Amygdala (tissue), 56 donors: ENCODE results near the gene FHAD1.
A peak's percentile ranks its signal among the peaks of the same experiment; 100 is the strongest.
"Not testable (repeated sequence)": the region's sequence is repeated elsewhere in the genome, so short reads cannot be mapped to it uniquely, and the experiment has no call there.

Source experiments
- DNase-seq, 56 donors: peaks; one replicate each; lab custom pipeline; 2025; lab: John Stamatoyannopoulos, UW

Gene FHAD1

DNA sequence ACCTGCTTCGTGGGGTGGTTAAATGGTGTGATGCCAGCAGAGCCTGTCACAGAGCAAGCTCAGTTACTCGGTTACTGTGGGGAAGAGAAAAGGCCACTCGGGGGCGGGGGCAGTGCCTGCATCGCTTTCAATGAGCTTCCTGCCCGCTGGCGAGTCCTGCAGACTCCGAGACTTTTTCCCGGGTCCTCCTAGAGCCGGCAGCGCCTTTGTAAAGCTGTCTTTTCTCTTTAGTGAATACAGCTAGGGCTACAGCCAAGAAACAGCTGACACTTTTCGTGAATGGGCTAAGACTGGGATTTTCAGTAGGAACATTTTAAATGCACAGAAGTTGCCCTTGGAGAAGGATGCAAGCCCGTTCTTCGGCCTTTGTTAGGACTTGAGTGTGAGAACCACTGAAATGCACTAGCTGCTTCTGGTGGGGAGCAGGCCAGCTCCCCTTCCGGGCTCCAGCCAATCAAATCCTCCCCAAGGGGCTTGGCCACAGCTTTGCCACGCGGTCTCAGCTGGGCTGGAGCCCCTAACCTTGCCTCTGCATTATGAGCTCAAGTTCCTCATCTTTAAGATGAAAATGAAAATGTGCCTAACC is 139.2 kb downstream of the FHAD1 start:
- peak in 47 of 56 donors; percentile 6 to 88 (median 54) for DNase-seq

DNA sequence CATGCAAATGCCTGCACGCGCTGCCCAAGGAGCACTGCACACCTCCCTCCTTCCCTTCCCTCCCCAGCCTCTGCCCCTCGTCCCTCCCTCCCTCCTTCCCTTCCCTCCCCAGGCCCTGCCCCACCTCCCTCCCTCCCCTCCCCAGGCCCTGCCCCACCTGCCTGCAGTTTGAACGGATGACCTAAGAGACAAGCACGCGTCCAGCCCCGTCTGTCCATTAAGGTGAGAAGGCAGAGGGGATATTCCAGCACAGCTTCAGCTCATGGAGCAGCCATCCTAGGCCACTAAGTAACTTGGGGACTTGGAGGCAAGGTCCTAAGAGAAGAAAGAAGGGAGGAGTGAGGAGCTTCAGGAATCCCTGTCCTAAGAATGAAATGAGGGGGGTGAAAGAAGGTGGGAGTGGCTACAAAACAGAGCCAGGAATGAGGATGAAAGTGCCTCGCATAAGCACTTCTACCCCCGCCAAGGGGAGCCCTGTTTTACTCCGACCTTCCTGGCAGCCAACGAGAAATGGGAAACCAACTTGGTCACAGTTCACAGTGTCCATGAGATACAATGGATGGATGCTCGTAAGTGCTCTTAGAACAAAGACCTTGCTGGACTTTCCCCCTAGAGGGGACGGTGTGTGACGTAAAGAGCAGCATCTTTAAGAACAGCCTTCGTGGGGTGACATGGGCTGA is 141.3 kb downstream of the FHAD1 start:
- no peak for DNase-seq

DNA sequence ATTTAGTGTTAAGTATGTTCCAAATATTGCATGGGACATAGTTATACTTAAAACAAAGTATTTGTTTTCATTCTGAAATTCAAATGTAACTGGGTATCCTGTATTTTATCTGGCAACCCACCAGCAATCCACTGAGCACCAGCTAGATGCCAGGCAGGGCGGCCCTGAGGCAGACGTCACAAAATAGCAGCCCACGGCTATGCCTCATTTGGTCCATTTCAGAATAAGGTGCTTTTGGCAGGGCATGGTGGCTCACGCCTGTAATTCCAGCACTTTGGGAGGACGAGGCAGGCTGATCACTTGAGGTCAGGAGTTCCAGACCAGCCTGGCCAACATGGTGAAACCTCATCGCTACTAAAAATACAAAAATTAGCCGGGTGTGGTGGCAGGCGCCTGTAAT is 142.8 kb downstream of the FHAD1 start:
- not testable (repeated sequence) for DNase-seq

DNA sequence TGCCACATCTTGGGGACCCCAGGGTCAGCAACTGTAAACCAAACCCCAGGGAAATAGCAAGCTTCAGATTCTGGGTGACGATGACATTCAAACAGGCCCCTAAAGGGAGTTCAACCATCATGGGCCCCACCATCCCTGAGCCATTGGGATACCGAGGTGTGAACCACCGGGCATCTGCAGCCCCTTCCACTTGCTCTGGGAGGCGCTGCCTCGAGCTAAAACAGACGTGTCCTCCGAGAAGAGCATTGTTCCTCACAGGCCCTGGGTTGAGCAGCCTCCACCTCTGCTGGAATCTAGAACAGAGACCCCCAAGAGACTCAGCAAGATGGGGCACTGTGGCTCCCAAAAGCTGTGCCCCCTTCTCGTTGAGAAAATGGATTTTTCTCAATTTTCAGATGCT is 143.6 kb downstream of the FHAD1 start:
- no peak for DNase-seq

DNA sequence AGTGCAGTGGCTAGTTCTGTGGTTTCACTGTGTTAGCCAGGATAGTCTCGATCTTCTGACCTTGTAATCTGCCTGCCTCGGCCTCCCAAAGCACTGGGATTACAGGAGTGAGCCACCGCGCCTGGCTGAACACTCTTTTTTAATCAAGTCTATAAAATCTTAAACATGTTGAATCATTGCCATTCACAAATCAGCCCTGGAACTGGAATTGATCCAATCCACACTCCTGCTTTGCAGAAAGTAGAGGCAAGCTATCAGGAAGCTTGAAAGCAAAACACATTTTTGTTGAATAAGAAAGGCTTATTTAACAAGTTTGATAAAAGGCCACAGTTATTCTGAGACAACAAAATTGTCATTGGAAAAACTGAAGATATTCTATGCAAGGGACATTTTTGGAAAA is 144.3 kb downstream of the FHAD1 start:
- peak in 1 of 56 donors; percentile 10 for DNase-seq

DNA sequence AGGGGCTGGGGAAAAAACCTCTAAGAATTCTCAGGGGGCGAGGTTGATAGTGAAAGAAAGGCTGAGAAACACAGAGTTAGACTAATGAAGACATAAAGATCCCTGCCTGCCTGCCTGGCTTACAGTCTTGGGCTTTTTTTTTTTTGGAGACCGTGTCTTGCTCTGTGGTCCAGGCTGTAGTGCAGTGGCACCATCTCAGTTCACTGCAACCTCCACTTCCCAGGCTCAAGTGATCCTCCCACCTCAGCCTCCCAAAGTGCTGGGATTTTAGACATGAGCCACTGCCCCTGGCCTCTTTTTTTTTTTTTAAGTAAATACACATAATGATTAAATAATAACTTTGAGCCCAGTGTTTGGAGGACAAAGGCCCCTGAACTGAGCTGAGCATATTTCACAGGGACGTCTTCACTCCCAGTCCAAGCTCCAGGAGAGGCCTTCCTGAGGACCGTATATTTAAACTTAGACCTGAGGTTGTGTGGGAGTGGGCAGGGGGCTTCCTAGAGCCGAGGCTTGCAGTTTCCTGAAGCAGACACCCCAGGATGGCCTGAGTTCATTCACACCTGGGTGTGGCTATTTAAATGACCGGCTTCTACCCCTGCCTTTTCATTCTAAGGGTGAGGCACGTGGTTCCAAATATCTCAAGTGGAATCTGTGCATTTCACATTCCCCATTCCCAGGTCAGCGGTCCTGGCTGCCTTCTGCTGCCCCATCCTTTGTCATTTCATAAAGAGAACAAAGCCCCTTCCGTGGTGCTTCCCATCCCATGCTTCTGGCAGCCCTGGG is 146.6 kb downstream of the FHAD1 start:
- DNase-seq: no peak

DNA sequence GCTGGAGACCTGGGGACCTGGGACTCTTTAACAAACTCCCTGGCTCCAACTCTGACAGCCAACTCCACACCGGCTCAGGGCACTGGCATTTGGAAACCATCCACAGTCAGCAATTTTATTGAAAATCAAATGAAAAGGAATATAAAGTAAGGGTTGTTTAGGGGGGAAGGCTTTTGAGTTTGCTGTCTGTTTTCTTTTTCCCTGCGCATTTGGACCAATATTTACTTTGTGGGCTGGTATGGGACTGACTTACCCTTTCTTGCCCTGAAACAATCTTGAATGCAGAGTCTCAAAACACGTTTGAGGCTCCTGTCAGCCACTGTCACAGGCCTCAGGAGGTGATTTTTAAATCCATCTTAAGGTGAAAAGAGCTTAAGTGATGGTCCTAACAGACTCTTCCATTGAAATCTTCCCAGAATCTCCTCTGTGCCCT is 147.3 kb downstream of the FHAD1 start:
- no peak for DNase-seq

DNA sequence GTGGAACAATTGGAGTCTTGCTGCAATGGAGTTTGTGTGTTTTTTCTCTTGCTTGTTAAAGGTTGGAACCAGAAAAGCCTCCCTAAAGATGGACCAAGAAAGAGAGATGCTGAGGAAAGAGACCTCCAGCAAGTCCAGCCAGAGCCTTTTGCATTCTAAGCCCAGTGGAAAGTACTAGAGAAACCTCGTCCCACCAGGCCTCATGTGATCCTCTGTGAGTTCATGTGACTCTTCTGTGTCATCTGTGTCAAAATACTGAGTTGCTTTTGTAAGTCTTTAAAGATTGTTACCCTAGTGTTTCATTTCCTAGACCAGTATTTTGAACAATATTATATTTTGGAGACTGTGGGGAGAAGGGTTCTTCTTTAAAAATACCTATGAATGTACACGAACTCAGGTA is 150.2 kb downstream of the FHAD1 start:
- no peak for DNase-seq

DNA sequence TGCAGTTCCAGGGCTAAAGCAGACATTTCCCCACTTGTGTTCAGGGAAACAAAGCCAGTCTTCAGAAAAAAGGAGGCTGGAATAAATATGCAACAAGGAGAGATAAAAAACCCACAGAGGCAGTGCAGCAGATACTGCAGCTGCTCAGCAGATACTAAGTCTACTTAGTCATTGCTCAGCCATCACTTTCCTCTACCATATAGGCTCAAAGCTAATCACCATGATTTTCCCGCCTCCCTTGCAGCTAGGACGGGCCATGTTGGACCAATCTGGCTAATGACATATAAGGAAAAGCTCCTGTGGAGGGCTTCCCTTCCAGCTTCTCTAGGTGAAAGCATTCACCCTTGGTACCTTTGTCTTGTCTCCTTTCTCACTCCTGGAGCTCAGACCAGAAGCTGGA is 152.7 kb downstream of the FHAD1 start:
- DNase-seq: no peak

DNA sequence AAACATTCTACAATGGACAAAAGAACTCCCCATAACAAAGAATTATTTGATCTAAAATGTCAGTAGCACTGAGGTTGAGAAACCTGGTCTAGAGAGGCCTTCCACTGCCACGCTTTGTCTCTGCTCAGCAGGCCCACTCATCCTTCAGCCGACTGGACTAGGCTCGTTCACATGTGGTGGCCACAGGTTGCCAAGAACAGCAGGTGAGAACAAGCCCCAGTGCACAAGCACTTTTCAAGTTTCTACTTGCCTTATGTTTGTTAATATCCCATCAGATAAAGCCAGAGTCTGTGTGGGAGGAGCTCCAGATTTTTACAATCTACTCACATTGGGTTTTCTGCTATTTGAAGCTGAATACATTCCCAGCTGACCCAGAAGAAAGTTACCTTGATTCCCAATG is 153.6 kb downstream of the FHAD1 start:
- DNase-seq: no peak

DNA sequence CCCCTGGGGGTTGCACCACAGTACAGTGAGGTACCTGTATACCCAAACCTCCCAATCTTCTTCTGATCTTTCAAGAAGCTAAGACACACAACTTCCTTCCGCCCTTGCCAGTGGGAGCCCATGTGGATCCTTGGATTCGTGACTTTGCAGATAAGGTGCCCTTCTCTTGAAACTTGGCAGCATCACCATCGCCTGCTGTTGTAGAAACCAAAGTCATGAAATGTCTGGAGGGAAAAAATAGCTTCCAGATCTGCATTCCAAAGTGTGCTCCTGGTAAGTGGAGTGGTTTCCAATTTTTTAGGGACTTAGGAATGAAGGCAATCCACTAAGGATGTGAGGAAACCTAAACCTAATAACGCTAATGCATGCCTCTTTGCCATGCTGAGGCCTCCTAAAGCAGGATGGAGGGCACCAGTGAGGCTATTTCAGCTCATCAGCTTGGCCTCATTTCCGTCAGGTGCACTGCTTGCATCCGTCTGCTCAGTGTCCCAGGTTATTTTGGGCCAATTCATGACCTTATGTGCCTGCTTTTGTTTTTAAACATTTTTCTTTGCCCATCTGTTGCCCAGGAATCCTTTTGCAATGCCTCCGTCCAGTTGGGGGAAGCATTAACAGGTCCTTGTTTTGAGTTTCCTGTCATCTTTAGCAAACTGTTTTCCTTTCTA is 154.5 kb downstream of the FHAD1 start:
- no peak for DNase-seq

DNA sequence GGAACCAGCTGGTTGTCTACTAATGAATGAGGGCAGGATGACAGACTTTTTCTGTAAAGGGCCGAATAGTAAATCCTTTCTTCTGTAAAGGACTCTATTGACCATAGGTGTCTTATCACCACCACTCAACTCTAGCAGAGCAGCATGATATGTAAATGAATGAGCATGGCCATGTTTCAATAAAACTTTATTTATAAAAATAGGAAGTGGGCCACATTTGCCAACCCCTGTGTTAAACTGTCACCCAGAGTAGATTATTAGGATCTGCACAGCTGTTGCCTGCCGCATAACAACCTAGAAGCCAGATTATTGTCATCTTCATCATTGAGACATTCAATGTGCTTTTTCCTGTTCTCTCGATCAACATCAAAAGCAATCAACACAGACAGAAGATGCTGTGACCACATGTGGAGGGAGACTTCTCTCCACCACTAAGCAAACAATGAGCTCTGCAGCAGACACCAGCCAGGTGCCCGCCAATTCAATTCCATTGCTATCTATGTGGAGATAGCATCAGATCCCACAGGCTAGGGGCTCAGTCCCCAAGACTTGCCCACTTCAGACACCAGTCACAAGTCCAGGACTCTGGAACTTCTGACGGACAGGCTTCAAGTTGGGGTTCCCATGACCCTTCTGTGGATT is 155.9 kb downstream of the FHAD1 start:
- DNase-seq: no peak

DNA sequence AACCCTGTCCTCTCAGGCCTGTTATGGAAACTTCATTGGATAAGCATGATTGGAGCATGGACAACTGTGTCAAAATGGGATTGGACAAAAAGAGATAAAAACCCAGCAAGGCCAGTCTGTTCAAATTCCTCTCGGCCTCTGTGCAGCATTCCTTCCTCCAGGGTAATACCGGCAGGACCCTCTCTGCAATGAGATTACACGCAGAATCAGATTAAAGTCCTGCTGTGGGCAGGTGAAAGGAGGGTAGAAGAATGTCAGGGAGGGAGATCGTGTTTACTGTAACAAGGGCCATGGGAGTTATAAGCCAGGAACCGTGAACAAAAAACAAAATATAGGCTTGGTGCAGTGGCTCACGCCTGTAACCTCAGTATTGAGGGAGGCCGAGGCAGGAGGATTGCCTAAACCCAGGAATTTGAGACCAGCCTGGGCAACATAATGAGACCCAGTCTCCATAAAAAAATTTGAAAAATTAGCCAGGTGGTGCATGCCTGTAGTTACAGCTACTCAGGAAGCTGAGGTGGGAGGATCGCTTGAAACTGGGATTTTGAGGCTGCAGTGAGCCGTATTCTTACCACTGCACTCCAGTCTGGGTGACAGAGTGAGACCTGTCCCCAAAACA is 157.0 kb downstream of the FHAD1 start:
- DNase-seq: no peak

DNA sequence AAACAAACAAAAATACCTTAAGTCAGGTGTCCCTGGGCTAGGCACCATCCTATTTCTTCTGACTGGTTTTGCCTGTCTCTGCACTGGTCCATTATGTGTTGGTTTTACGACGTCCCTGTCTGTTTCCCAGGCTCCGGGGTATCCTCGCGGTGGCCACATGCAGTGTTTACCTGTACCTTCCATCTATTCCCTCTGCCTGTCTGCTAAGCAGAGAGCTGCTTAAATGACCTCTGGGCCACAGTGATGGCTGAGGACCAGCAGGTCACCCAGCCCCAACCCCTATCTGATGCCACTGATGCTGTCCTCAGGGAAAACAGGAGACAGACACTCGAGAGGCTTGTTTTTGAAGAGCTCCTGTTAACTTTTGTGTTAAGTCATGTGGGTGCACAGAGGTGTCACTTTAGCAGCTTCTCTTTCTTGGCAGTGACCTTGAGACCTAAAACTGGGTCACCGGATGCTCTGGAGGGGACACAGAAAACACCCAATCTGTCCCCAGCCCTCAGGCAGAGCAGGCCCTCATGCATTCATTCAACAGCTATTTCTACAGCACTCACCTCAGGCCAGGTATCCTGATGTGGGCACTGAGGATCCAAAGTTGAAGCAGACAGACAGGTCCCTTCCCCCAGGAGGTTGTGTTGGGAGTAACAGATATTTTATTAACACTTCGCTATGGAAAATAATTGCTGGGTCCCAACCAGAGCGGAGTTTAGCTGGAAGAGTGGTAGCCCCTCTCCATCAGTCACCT is 158.3 kb downstream of the FHAD1 start:
- no peak for DNase-seq

DNA sequence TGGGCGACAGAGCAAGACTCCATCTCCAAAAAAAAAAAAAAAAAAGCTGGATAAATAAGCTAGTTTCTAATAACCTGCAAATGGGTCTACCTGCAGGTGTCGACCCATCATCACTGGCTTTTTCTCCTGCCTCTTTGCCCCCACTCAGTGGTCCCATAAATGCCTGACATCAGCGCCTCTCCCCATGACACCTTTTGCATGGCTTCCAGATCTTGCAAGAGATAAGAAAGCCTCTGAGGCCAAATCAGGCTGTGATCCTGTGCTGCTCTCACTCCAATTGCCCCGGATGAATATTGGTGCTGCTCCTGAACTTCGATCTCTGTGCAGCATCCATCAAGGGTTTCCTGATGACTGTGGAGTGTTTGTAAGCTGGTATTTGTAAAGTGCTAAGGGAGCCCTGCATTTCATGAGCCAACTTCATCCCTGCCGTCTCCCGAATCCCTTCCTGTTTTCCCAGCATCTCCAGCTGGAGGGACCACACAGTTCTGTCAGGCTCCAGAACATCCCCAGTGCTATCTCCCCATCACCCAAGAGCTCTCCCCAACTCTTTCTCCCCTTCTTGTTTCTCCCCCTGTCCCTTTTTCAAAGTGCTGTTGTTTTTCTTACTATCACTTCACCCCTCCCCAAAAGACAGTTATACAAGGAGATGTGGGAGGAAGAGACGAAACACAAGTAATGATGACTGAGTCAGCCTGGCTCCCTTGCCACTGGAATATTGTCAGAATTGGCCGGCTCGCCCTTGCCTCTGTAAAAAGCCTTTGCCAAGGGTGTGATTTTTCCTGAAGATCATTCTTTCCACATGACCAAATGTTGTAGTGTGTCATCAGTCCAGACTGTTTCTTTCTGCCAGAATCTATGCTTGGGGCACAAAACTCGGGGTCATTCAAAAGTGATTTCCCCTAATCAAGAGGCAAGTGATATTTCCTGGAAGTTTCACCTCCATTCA is 159.9 kb downstream of the FHAD1 start:
- no peak for DNase-seq

DNA sequence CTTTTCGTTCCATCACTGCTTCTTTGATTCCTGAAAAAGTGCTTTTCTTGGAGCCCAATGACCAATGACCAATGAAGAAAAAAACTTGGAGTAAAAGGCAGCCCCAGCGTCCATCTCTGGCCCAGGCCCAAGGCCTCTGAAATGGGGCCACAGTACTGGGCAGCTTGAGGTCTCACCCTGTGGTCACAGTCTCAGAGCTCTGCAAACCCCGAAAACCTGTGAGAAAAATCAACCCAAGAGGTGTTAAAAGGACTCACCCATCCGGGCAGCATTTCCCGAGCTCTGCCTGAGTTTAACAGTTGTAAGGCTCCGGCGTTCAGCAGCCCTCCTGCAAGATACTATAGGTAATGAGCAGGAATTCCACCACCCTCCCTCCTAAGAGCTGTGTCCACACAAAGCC is 160.6 kb downstream of the FHAD1 start:
- no peak for DNase-seq

DNA sequence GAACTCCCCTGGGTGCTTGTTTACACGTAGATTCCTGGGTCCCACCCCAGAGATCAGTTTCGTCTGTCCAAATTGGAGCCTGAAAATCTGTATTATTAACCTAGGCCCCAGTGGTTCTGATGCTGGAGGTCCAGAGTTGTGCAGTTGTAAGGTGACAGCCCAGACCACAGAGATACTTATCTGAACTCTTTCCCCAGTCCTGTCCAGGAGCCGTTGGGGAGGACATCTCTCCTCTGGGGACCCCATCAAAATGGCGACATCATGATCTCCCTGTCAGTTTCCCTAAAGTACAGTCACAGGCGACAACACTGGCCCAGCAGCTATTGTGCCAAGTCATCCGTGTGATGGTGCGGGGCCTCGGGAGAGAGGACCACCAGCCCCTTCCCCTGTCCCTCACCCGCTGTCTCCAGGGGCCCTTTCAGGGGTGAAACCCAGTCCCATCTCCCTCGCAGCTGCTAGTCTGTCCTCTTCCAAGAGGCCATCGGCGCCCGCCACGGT is 161.9 kb downstream of the FHAD1 start:
- peak in 1 of 56 donors; percentile 24 for DNase-seq
